Muscle of leg (tissue), 11 donors: Measurements from ENCODE around the gene CTXND2. TPM values are rescaled to one million over a fixed set of nuclear protein-coding genes. Genes with fewer than 3 reads are reported as not detected.
"Not testable (repeated sequence)": the region's sequence is repeated elsewhere in the genome, so short reads cannot be mapped to it uniquely, and the experiment has no call there.

Experiments
- DNase-seq: peaks from one replicate; pipeline ENCODE4 v3.0.0; 2013
- H3K27ac ChIP-seq: one replicate; pipeline ENCODE4 v1.5.1; 2013; ENCODE audit warnings: mild to moderate bottlenecking, low read length, control low read depth
- H3K27me3 ChIP-seq: one replicate; pipeline ENCODE4 v1.6.1; 2013; ENCODE audit warnings: low read length; ENCODE audit not compliant: control insufficient read depth, insufficient read depth
- H3K36me3 ChIP-seq: one replicate; pipeline ENCODE4 v1.6.1; 2013; ENCODE audit warnings: low read length; ENCODE audit not compliant: control insufficient read depth, insufficient read depth
- H3K4me1 ChIP-seq: one replicate; pipeline ENCODE4 v1.6.1; 2013; ENCODE audit warnings: low read length; ENCODE audit not compliant: control insufficient read depth, insufficient read depth
- H3K4me3 ChIP-seq: one replicate; pipeline ENCODE4 v1.5.1; 2013; ENCODE audit warnings: low read length, control low read depth
- H3K9me3 ChIP-seq: replicated peaks from 2 replicates; pipeline ENCODE4 v1.6.1; 2013; ENCODE audit warnings: low read depth, low read length; ENCODE audit not compliant: control insufficient read depth
- WGBS: methylation state at CpG from one replicate; pipeline ENCODE4 v1.1.5; 2013; ENCODE audit warnings: missing lambda C conversion rate; ENCODE audit not compliant: insufficient coverage; 5-methylcytosine and 5-hydroxymethylcytosine counted together
- polyA plus RNA-seq, 8 donors: library from polyadenylated mRNA; unstranded; fragments of 120-200 nt; gene quantifications; one replicate each; pipeline versions ENCODE4 v1.2.1 to v1.2.3, GENCODE V29; 2013; ENCODE audit warnings: inconsistent platforms in 1 of 8, low replicate concordance in 1 of 8; ENCODE audit not compliant: insufficient read length in 8 of 8, insufficient read depth in 1 of 8
- total RNA-seq: library from RNA; stranded (reverse); fragments of 120-200 nt; gene quantifications from one replicate; pipeline ENCODE4 v1.2.4, GENCODE V29; 2013

The CTXND2 gene
- total and polyA plus RNA-seq, 9 donors: not detected

DNA sequence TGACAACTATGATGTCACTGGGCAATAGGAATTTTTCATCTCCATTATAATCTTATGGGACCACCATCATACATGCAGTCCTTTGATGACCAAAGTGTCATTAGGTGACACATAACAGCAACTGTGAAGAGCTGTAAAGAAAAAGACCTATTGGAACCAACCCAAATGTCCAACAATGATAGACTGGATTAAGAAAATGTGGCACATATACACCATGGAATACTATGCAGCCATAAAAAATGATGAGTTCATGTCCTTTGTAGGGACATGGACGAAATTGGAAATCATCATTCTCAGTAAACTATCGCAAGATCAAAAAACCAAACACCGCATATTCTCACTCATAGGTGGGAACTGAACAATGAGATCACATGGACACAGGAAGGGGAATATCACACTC is 22.7 kb upstream of the CTXND2 start:
- not testable (repeated sequence) for H3K4me3 ChIP-seq, H3K27me3 ChIP-seq, H3K27ac ChIP-seq, DNase-seq, H3K4me1 ChIP-seq, H3K9me3 ChIP-seq
- no CpG with 5 or more reads among the region's 3 CpGs for WGBS
- H3K36me3 ChIP-seq: peaks cover 12% of the 10 kb centered on the region

DNA sequence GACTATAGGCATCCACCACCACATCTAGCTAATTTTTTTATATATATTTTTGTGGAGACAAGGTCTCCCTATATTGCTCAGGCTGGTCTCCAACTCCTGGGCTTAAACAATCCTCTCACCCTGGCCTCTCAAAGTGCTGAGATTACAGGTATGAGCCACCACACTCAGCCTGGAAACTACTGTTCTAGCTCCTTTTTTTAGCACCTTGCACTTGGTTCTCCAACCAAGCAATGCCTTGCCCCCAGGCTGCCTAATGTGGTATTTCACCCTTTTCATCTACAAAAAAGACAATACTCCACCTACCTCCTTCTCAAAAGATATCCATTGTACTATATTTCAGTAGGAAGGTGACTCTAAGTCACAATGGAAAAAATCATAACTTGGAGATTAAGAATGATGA is 17.3 kb upstream of the CTXND2 start:
- Histone ChIP-seq H3K27me3 (no peaks in the 10 kb centered on the region), H3K9me3 (no peaks in the 10 kb centered on the region), H3K36me3 (peaks cover 19% of the 10 kb centered on the region), H3K27ac (no peak overlapping the region), H3K4me3 (no peak overlapping the region), H3K4me1 (peaks cover 3% of the 10 kb centered on the region)
- no peak for DNase-seq

GRCh38 chr1:150872572-150872971 is 14.4 kb upstream of the CTXND2 start:
- peaks cover 3% of the 10 kb centered on the region for H3K4me1 ChIP-seq
- H3K9me3 ChIP-seq: no peaks in the 10 kb centered on the region
- no peaks in the 10 kb centered on the region for H3K27me3 ChIP-seq
- DNase-seq: no peak
- H3K4me3 ChIP-seq: no peak overlapping the region
- no peak overlapping the region for H3K27ac ChIP-seq
- WGBS: no CpG with 5 or more reads among the region's 2 CpGs
- peaks cover 19% of the 10 kb centered on the region for H3K36me3 ChIP-seq

- Histone ChIP-seq H3K36me3 (peaks cover 12% of the 10 kb centered on the region), H3K27me3 (no peaks in the 10 kb centered on the region), H3K4me3 (no peak overlapping the region), H3K4me1 (peaks cover 3% of the 10 kb centered on the region), H3K9me3 (no peaks in the 10 kb centered on the region), H3K27ac (no peak overlapping the region)
- no CpG with 5 or more reads among the region's 2 CpGs for WGBS
- DNase-seq: no peak
These were observed 13.4 kb upstream of the CTXND2 start for GRCh38 chr1:150873521-150873920.

GRCh38 chr1:150874455-150875196 is 12.3 kb upstream of the CTXND2 start:
- DNase-seq: peak; percentile 44
- H3K4me3 ChIP-seq: peak overlapping the region; percentile 85
- H3K27ac ChIP-seq: no peak overlapping the region
- no peaks in the 10 kb centered on the region for H3K27me3 ChIP-seq
- H3K36me3 ChIP-seq: peaks cover 10% of the 10 kb centered on the region
- H3K4me1 ChIP-seq: peaks cover 3% of the 10 kb centered on the region
- 39% methylated on average over 4 of the region's 7 CpGs for WGBS
- no peaks in the 10 kb centered on the region for H3K9me3 ChIP-seq

- WGBS: no CpG with 5 or more reads among the region's 17 CpGs
- no peaks in the 10 kb centered on the region for H3K9me3 ChIP-seq
- H3K36me3 ChIP-seq: peaks cover 8% of the 10 kb centered on the region
- no peaks in the 10 kb centered on the region for H3K27me3 ChIP-seq
- peak overlapping the region; percentile 85 for H3K4me3 ChIP-seq
- H3K4me1 ChIP-seq: peaks cover 3% of the 10 kb centered on the region
- peak; percentile 17 for DNase-seq
- peak overlapping the region; percentile 97 for H3K27ac ChIP-seq
These were observed 11.5 kb upstream of the CTXND2 start for GRCh38 chr1:150875197-150876118.

- WGBS: 0% methylated on average over 14 of the region's 23 CpGs
- Histone ChIP-seq H3K4me1 (peaks cover 3% of the 10 kb centered on the region), H3K9me3 (no peaks in the 10 kb centered on the region), H3K36me3 (peaks cover 8% of the 10 kb centered on the region), H3K27me3 (no peaks in the 10 kb centered on the region), H3K4me3 (peak overlapping the region; percentile 85), H3K27ac (peak overlapping the region; percentile 97)
- peak; percentile 85 for DNase-seq
These were observed 10.8 kb upstream of the CTXND2 start for GRCh38 chr1:150876119-150876454.

DNA sequence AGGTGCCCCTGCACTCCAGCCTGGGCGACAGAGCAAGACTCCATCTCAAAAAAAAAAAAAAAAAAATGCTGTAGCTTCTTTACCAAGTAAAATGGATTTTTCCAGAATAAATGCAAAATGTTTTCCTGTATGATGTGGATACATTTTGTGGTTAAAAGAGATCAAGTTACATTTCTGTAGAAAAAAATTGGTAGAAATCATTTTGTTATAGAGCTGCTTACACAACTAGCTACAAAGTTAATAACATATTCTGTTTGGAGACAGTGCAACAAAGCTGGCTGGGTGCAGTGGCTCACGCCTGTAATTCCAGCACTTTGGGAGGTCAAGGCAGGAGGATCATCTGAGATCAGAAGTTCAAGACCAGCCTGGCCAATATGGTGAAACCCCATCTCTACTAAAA is 8.0 kb upstream of the CTXND2 start:
- not testable (repeated sequence) for H3K27me3 ChIP-seq, H3K9me3 ChIP-seq, H3K4me1 ChIP-seq, H3K36me3 ChIP-seq, DNase-seq, H3K27ac ChIP-seq, H3K4me3 ChIP-seq
- WGBS: no CpG with 5 or more reads among the region's 2 CpGs

- no peaks in the 10 kb centered on the region for H3K36me3 ChIP-seq
- H3K4me3 ChIP-seq: no peak overlapping the region
- peaks cover 2% of the 10 kb centered on the region for H3K27me3 ChIP-seq
- WGBS: no CpG with 5 or more reads among the region's 2 CpGs
- DNase-seq: no peak
- H3K9me3 ChIP-seq: no peaks in the 10 kb centered on the region
- no peak overlapping the region for H3K27ac ChIP-seq
- no peaks in the 10 kb centered on the region for H3K4me1 ChIP-seq
These were observed 5.4 kb upstream of the CTXND2 start for GRCh38 chr1:150881331-150882070.

GRCh38 chr1:150883121-150883520 is 3.8 kb upstream of the CTXND2 start:
- not testable (repeated sequence) for DNase-seq, H3K36me3 ChIP-seq, H3K27ac ChIP-seq, H3K9me3 ChIP-seq, H3K27me3 ChIP-seq, H3K4me1 ChIP-seq, H3K4me3 ChIP-seq
- 87% methylated on average over 3 of the region's 5 CpGs for WGBS
